HL-60/S4 treated with phorbol 12-myristate 13-acetate at 8.2 ng/mL for 4 days and 3 days (cell line): Measurements from ENCODE around the gene ARHGEF11.
"Not testable (repeated sequence)": the region's sequence is repeated elsewhere in the genome, so short reads cannot be mapped to it uniquely, and the experiment has no call there.

ENCODE experiments used
- in situ Hi-C: fragments of 300-500 bp; cut with MboI; formaldehyde crosslinking; loops from 2 replicates; pipeline ENCODE4 v1.15.0; 2022; ENCODE audit warnings: low sequenced_read_pairs

Gene ARHGEF11, protein sequence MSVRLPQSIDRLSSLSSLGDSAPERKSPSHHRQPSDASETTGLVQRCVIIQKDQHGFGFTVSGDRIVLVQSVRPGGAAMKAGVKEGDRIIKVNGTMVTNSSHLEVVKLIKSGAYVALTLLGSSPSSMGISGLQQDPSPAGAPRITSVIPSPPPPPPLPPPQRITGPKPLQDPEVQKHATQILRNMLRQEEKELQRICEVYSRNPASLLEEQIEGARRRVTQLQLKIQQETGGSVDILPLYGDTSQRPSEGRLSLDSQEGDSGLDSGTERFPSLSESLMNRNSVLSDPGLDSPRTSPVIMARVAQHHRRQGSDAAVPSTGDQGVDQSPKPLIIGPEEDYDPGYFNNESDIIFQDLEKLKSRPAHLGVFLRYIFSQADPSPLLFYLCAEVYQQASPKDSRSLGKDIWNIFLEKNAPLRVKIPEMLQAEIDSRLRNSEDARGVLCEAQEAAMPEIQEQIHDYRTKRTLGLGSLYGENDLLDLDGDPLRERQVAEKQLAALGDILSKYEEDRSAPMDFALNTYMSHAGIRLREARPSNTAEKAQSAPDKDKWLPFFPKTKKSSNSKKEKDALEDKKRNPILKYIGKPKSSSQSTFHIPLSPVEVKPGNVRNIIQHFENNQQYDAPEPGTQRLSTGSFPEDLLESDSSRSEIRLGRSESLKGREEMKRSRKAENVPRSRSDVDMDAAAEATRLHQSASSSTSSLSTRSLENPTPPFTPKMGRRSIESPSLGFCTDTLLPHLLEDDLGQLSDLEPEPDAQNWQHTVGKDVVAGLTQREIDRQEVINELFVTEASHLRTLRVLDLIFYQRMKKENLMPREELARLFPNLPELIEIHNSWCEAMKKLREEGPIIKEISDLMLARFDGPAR (N-terminal part only)

DNA sequence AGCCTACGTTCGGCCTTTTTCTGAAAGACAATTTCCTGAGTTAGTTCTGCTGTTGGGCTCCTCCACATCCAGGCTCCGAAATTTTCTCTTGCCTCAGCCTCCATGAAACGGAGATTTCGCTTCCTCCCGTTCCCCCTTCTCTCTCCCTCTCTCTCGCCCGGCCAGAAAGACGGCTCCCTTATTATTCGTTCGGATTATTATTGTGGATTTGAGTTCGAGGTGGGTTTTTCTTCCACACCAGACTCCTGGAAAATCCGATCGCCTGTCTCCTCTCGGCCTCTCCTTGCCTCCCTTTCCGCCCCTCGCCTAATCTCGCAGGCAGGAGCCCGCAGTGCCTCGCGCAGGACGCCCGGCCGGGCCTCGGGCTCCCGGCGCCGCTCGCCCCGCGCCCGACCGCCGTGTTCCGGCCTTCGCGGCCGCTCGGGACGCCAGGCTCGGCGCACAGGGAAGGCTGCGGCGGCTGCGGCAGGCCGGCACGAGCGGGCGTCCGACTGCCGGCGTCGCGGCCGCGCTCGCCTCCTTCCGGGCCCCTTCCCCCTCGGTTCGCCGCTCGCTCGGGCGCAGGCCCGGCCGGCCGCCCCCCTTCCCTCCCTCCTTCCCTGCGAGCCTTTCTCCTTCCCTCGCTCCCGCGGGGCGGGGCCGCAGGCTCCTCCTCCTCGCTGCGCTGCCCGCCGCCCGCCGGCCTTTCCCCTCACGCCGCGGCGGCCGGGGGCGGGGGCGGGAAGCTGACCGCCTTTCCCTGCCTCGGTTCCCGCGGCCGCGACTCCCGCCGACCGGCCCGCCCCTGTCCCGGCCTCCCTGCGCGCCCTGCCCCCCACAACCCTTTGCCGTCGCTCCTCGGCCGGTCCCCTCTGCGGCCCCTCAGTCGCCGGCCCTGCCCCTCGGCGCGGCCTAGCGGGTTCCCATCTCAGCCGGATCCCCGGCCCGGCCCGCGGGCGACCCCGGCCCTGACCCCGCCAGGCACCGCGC is at the start of gene ARHGEF11:
Gene ARHGEF11, minus strand, starts transcription at position 493 of the 969 bp plus-strand sequence. CDS start 1,412 bp downstream, outside the sequence.
- in situ Hi-C loops = no loop called here

DNA sequence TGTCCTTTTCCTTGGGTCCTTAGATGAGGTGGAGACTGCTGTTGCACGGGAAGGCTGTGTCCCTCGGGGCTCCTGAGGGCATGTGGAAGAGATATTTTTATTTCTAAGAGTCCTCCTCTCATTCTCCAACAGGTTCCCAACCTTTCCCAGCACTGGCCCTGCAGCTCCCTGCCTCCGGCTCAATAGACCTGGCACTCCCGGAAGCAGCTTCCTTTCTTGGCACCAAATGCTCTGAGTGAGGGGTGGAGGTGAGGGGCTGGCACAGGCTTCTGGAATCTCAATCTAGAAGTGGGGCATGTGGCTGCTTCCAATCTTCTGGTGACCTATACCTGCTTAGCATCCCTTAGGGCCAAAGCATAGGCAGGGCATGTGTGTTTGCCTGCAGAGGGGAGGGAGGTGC is 49.5 kb upstream of the ARHGEF11 start:
- in situ Hi-C loops = loop anchor here (10.0 kb wide), 1 partner anchor 60 kb away; no protein-coding TSS in a partner anchor

DNA sequence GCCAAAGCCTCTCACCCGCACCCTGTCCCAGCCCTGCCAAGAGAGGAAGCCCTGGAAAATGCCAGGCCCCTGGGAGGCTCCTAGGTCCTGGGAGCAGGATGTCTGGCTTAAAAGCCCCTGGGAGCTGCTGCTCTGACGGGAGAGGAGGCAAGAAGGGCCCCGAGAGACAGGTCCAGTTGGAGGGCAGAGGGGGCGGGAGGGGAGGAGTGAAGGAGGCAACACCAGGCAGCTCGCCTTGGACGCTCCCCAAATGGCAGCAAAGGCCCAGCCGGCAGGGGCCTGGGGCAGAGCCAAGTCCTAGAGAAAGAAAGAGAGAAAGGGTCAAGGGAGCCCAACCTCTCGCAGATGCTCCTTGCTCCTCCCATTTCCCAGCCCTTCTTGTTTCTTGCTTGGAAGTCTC is 47.3 kb upstream of the ARHGEF11 start:
- in situ Hi-C loops = loop anchor here (10.0 kb wide), 1 partner anchor 62 kb away; no protein-coding TSS in a partner anchor

GRCh38 chr1:157091668-157092273 is 46.2 kb upstream of the ARHGEF11 start:
- in situ Hi-C loops = loop anchor here (10.0 kb wide), 1 partner anchor 63 kb away; no protein-coding TSS in a partner anchor

GRCh38 chr1:157091186-157091585 is 45.6 kb upstream of the ARHGEF11 start:
- in situ Hi-C loops = loop anchor here (10.0 kb wide), 1 partner anchor 64 kb away; no protein-coding TSS in a partner anchor

DNA sequence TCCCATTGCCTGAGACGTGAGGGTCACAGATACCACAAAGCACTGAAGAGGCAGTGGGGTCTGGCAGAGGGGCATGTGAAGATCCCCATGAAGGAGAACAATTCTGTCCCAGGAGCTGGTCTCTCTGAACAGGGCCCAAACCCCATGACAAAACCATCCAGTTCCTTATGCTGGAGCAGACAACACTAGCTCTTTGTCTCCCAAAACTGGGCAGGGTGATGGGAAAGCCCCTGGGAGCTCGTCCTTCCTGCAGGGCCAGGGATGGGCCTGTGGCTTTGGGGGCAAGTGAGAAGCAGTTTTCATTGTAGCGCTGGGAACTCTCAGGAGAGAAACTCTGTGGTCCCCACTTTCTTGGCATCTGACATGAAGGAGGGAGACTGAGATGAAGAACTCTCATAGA is 45.2 kb upstream of the ARHGEF11 start:
- in situ Hi-C loops = loop anchor here (10.0 kb wide), 1 partner anchor 64 kb away; no protein-coding TSS in a partner anchor

DNA sequence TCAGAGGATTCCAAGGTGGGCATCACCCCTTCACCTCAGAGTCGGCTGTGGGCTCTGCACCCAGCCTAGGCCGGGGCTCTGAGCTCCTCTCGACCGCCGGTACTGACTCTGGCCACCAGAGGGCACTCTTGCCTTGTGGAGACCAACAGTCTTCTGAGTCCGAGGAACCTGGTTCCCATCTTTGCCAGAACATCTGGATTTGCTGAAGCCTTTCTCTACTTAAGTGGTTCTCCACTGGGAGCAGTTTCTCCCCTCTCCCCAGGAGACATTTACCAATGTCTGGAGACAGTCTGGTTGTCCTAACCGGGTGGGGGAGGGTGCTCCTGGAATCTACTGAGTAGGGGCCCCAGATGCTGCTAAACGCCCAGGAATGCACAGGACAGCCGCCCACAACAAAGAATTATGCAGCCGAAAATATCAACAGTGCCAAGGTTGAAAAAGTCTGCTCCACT is 44.7 kb upstream of the ARHGEF11 start:
- in situ Hi-C loops = loop anchor here (10.0 kb wide), 1 partner anchor 65 kb away; no protein-coding TSS in a partner anchor

DNA sequence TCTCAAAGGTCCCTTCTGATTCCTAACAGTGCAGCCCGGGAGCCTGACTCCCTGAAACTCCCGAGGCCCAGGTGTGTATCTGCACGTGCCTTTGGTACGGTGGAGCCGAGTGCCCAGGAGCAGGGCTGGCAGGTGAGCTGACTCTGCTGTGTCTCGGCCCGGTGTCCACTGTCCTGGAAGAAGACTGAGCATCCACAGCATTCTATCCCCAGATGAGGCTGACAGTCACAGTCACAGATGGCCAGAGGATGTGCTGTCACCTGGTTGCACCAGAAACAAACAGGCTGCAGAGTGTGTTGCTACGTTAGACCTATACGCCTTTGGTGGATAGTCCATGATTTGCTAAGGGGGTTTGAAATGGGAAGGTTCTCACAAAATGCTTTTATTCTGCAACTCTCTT is 44.2 kb upstream of the ARHGEF11 start:
- in situ Hi-C loops = loop anchor here (10.0 kb wide), 1 partner anchor 65 kb away; no protein-coding TSS in a partner anchor

GRCh38 chr1:157088607-157089006 is 43.1 kb upstream of the ARHGEF11 start:
- in situ Hi-C loops = no loop called here

- in situ Hi-C loops = no loop called here
Observed at GRCh38 chr1:157087030-157087429, 41.5 kb upstream of the ARHGEF11 start.

DNA sequence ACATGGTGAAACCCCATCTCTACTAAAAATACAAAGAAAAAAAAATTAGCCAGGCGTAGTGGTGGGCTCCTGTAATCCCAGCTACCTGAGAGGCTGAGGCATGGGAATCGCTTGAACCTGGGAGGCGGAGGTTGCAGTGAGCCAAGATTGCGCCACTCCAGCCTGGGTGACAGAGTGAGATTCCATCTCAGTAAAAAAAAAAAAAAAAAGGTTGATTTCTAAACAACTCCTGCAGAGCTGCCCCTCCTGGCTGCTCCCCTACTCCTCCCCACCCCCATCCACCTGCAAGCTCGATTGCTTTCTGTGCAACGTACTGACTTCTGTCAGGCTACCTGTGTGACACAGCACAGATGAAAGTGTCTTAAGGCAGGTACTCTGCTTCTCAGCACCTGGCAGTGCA is 40.8 kb upstream of the ARHGEF11 start:
- in situ Hi-C loops = no loop called here

GRCh38 chr1:157085421-157085820 is 39.9 kb upstream of the ARHGEF11 start:
- in situ Hi-C loops = no loop called here

GRCh38 chr1:157084720-157085119 is 39.2 kb upstream of the ARHGEF11 start:
- in situ Hi-C loops = no loop called here

DNA sequence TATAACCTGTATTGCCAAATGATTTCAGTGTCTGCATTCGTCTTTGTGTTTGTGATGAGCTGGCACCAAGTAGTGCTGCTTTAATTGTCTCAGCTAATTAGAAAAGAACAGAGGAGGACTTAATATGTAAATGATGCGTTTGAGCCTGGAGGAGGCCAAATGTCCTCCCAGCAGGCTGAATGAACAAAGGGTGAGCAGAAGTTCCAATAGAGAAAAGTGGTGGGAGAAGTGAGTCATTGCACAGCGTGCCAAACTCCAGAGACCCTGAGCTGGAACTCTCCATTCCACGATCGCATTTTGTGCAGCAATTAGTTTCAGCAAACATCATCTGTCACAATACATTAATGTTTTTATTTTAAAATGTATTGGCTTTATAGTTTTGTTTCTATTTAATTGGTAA is 36.2 kb upstream of the ARHGEF11 start:
- in situ Hi-C loops = no loop called here

DNA sequence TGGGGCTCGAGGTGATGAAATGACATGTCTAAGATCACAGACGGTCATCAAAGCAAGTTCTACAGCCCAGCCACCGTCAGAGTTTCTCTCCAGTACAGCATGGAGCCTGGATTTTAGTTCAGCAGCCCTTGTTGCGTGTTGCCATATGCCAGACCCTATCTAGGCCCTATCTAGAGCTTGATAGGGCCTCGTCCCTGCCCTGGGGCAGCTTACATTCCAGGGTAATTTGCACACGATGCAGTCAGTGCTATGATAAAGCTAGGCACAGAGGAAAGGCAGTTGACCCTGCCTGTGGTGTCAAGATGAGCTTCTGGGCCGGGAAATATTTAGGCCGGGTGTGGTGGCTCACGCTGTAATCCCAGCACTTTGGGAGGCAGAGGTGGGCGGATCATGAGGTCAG is 35.2 kb upstream of the ARHGEF11 start:
- in situ Hi-C loops = no loop called here

DNA sequence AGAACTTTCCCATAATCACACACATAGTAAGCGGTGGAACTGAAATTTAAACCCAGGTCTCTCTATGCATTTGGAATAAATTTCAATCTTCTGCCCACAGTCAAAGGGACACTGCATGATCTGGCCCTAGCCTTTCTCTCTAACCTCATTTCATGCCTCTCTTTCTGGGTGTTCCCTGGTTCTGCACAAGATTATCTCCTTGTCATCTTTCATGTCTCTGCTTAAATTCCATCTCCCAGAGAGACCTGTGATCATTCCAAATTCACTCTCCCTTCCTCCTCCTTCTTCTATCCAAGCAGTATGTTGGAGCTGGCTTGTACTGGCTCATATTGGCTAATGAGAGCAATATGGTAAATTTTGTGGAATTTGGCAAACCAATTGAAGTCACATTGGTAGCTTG is 31.9 kb upstream of the ARHGEF11 start:
- in situ Hi-C loops = no loop called here

DNA sequence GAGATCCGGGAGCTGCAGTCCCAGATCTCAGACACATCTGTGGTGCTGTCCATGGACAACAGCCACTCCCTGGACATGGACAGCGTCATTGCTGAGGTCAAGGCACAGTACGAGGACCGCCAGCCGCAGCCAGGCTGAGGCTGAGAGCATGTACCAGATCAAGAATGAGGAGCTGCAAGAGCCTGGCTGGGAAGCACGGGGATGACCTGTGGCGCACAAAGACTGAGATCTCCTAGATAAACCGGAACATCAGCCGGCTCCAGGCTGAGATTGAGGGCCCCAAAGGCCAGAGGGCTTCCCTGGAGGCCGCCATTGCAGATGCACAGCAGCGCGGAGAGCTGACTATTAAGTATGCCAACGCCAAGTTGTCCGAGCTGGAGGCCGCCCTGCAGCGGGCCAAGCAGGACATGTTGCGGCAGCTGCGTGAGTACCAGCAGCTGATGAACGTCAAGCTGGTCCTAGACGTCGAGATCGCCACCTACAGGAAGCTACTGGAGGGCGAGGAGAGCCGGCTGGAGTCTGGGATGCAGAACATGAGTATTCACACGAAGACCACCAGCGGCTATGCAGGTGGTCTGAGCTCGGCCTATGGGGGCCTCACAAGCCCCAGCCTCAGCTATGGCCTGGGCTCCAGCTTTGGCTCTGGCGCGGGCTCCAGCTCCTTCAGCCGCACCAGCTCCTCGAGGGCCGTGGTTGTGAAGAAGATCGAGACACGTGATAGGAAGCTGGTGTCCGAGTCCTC is 28.6 kb upstream of the ARHGEF11 start:
- in situ Hi-C loops = no loop called here

DNA sequence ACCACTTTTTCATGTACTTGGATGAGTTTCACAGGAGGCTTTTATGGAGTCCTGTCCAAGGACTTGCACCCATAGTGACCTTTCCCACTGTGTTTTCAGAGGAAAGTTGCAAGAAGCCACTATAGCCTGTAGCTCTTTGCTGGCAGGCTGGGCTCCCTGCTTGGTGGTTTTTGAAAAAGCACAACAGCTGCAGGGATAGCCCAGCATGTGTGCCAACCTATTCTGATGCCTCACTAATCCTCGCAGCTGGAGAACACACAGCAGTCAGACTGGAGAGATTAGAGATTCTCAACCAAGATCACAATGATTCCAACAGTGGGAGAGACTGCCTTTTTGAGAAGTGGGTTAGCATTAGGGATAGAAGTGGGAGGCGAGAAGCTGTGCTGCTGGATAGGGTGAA is 24.1 kb upstream of the ARHGEF11 start:
- in situ Hi-C loops = no loop called here

GRCh38 chr1:157059241-157059640 is 13.7 kb upstream of the ARHGEF11 start:
- in situ Hi-C loops = not testable (repeated sequence)
